ENCODE results near the gene WHRN. TPM values are rescaled to one million over a fixed set of nuclear protein-coding genes. Genes with fewer than 3 reads are reported as not detected.

Gene WHRN
- total and polyA plus RNA-seq, 2 of the 13 experiments (the other 11 are each of a cell fraction or from before 2014, with no cell fraction given): 2.3 to 5.3 TPM

- ChIA-PET POLR2A (no interaction called here), CTCF (ENCODE audit: low intra/inter-chr PET ratio, low total read pairs) (no interaction called here)
- FAIRE-seq (no peak), ATAC-seq (no peak), DNase-seq (ENCODE audit: low spot score) (no peak)
- Histone ChIP-seq H3K9ac (ENCODE audit: insufficient read depth, low read depth, low read length) (no peak overlapping the region), H3K9me3 (ENCODE audit: low read length) (no peaks in the 10 kb centered on the region), H2AFZ (ENCODE audit: low read length) (no peak overlapping the region), H3K27ac (ENCODE audit: extremely low read length, insufficient read depth, low read length) (no peak overlapping the region), H3K4me2 (ENCODE audit: low read depth, low read length) (no peak overlapping the region), H3K27me3 (ENCODE audit: control insufficient read depth in 1 of 2, insufficient read depth in 2 of 2, low read length in 2 of 2) (no peaks in the 10 kb centered on the region), H3K4me3 (replicated peaks in 1 of 3; ENCODE audit: insufficient read depth in 1 of 3, low read depth in 2 of 3, low read length in 3 of 3) (no peak overlapping the region), H3K36me3 (replicated peaks in 1 of 2; ENCODE audit: control insufficient read depth in 1 of 2, insufficient read depth in 2 of 2, low read length in 2 of 2) (no peaks in the 10 kb centered on the region), H3K4me1 (ENCODE audit: insufficient read depth, low read length) (peaks cover 7% of the 10 kb centered on the region; the same call in 1 of the 2 replicates), H4K20me1 (ENCODE audit: insufficient read depth, low read length) (no peaks in the 10 kb centered on the region), H3K79me2 (ENCODE audit: insufficient read depth, low read length) (no peaks in the 10 kb centered on the region)
- 91% methylated on average over 6 of the region's 16 CpGs for WGBS (ENCODE audit: low lambda C conversion rate)
- in situ Hi-C loops (cut with HindIII; ENCODE audit: extremely low pct_ligation_motif_present, low pct_unique_long_range_greater_than_20kb) (no loop called here), intact Hi-C loops (cut with micrococcal nuclease; ENCODE audit: unreplicated experiment) (no loop called here)
- TF ChIP-seq TRIM24 (CRISPR knock-in tag; IDR thresholded peaks at IDR 0.05) (no peak), RFXAP (CRISPR knock-in tag; IDR thresholded peaks at IDR 0.05; ENCODE audit: borderline replicate concordance) (no peak), CHD2 (IDR thresholded peaks at IDR 0.05; ENCODE audit: low read depth, low read length) (no peak), HCFC1 (IDR thresholded peaks at IDR 0.05; ENCODE audit: low read depth, low read length) (no peak), ZBTB25 (CRISPR knock-in tag; IDR thresholded peaks at IDR 0.05) (no peak), SNAI1 (CRISPR knock-in tag; IDR thresholded peaks at IDR 0.05; ENCODE audit: borderline replicate concordance) (no peak), KLF9 (CRISPR knock-in tag; IDR thresholded peaks at IDR 0.05; ENCODE audit: low read depth) (no peak), NR2F2 (IDR thresholded peaks at IDR 0.05; ENCODE audit: borderline replicate concordance, low read depth) (no peak), ZMYM4 (CRISPR knock-in tag; IDR thresholded peaks at IDR 0.05) (no peak), RNF2 (conservative IDR thresholded peaks at IDR 0.05; ENCODE audit: low read depth) (no peak), NBN (conservative IDR thresholded peaks at IDR 0.05) (no peak), ZNF224 (CRISPR knock-in tag; IDR thresholded peaks at IDR 0.05) (no peak), SNRNP70 (IDR thresholded peaks at IDR 0.05; ENCODE audit: low read depth, low read length) (no peak), ZC3H13 (CRISPR knock-in tag; IDR thresholded peaks at IDR 0.05) (no peak)
- BruUV-seq (replicated peaks): no TSS peak
These were observed 36.0 kb downstream of the WHRN start for GRCh38 chr9:114469091-114469853.

All from HepG2 (cell line).